SK-N-SH (cell line): ENCODE data around the gene APOL4. TPM values are rescaled to one million over a fixed set of nuclear protein-coding genes. Genes with fewer than 3 reads are reported as not detected.

Experiments used
- CTCF ChIA-PET: fragments of 300-600, 350-600 bp; formaldehyde crosslinking; extraction: SDS; loops from one replicate; lab custom pipeline; 2021; lab: Yijun Ruan, JAX
- POLR2A ChIA-PET: fragments of 350-600 bp; sonication (Branson Sonifier 250); formaldehyde crosslinking; extraction: SDS; loops from one replicate; lab custom pipeline; 2020; ENCODE audit warnings: antibody characterized with exemption, inconsistent platforms; lab: Yijun Ruan, JAX
- DNase-seq: peaks from one replicate; pipeline ENCODE4 v3.0.0; 2012
- H2AFZ ChIP-seq: fragments of 200-600 bp; sonication (generic); 2 replicates; pipeline ENCODE4 v1.8.1; 2016; ENCODE audit warnings: antibody characterized with exemption, mild to moderate bottlenecking, low read depth
- H3F3A ChIP-seq: fragments of 200-600 bp; sonication (generic); replicated peaks from 2 replicates; pipeline ENCODE3; 2016; ENCODE audit warnings: antibody characterized with exemption, mild to moderate bottlenecking; ENCODE audit not compliant: insufficient read depth
- H3K27ac ChIP-seq, 2 experiments: fragments of 200-500 bp in 1 of 2; fragments of 200-600 bp in 1 of 2; sonication (Bioruptor generic) in 1 of 2; sonication (generic), shearing (Covaris generic) in 1 of 2; 2 replicates each; pipeline versions ENCODE4 v1.5.1 to v1.6.1; 2014 to 2016; ENCODE audit warnings: low read depth in 2 of 2, inconsistent platforms in 1 of 2, low read length in 1 of 2, mild to moderate bottlenecking in 1 of 2, mixed read lengths in 1 of 2
- H3K27me3 ChIP-seq: fragments of 200-600 bp; sonication (generic), shearing (Covaris generic); 2 replicates; pipeline ENCODE4 v1.6.1; 2016; ENCODE audit warnings: mixed run types; ENCODE audit not compliant: insufficient read depth
- H3K36me3 ChIP-seq, 2 experiments: fragments of 200-500 bp in 1 of 2; fragments of 200-600 bp in 1 of 2; sonication (Bioruptor generic) in 1 of 2; sonication (generic) in 1 of 2; replicated peaks in 1 of 2; 2 replicates each; pipeline versions ENCODE3 to v1.5.1; 2014 to 2016; ENCODE audit warnings: low read length in 1 of 2, mild to moderate bottlenecking in 1 of 2; ENCODE audit not compliant: insufficient read depth in 2 of 2, control insufficient read depth in 1 of 2
- H3K4me1 ChIP-seq, 2 experiments: fragments of 200-500 bp in 1 of 2; fragments of 200-600 bp in 1 of 2; sonication (Bioruptor generic) in 1 of 2; sonication (generic), shearing (Covaris generic) in 1 of 2; 2 replicates each; pipeline versions ENCODE4 v1.5.1 to v1.6.1; 2014 to 2016; ENCODE audit warnings: low read depth in 1 of 2, low read length in 1 of 2, mixed run types in 1 of 2; ENCODE audit not compliant: insufficient read depth in 2 of 2, control insufficient read depth in 1 of 2
- H3K4me2 ChIP-seq: fragments of 200-600 bp; sonication (generic), shearing (Covaris generic); 2 replicates; pipeline ENCODE4 v1.6.1; 2017; ENCODE audit warnings: mixed run types
- H3K4me3 ChIP-seq, 2 experiments: fragments of 200-500 bp in 1 of 2; fragments of 200-600 bp in 1 of 2; sonication (Bioruptor generic) in 1 of 2; sonication (generic), shearing (Covaris generic) in 1 of 2; 2 replicates each; pipeline versions ENCODE4 v1.5.1 to v1.8.1; 2014 to 2016; ENCODE audit warnings: low read depth in 2 of 2, inconsistent platforms in 1 of 2, low read length in 1 of 2, mild to moderate bottlenecking in 1 of 2, mixed read lengths in 1 of 2, moderate library complexity in 1 of 2
- H3K79me2 ChIP-seq: fragments of 200-600 bp; sonication (generic); 2 replicates; pipeline ENCODE4 v1.8.1; 2017; ENCODE audit warnings: mild to moderate bottlenecking; ENCODE audit not compliant: insufficient read depth
- H3K9ac ChIP-seq: fragments of 200-600 bp; sonication (generic); 2 replicates; pipeline ENCODE4 v1.6.1; 2017; ENCODE audit warnings: mixed run types
- H3K9me2 ChIP-seq: fragments of 200-600 bp; sonication (generic); 2 replicates; pipeline ENCODE4 v1.6.1; 2017; ENCODE audit warnings: mixed run types
- H3K9me3 ChIP-seq: fragments of 200-600 bp; sonication (generic); 2 replicates; pipeline ENCODE4 v1.6.1; 2017; ENCODE audit warnings: mixed run types, mild to moderate bottlenecking, moderate library complexity
- H4K20me1 ChIP-seq: fragments of 200-600 bp; sonication (generic); 2 replicates; pipeline ENCODE4 v1.6.1; 2017; ENCODE audit warnings: mild to moderate bottlenecking, mixed run types; ENCODE audit not compliant: insufficient read depth
- ELF1 ChIP-seq: IDR thresholded peaks from 2 replicates; pipeline ENCODE4 v1.4.0; 2012
- FOSL2 ChIP-seq: IDR thresholded peaks from 2 replicates; pipeline ENCODE4 v1.4.0; 2012; ENCODE audit warnings: low read depth, mild to moderate bottlenecking, moderate library complexity, borderline replicate concordance
- FOXM1 ChIP-seq: IDR thresholded peaks from 2 replicates; pipeline ENCODE4 v1.4.0; 2012; ENCODE audit warnings: low read depth, mild to moderate bottlenecking
- JUND ChIP-seq: IDR thresholded peaks from 2 replicates; pipeline ENCODE4 v1.4.0; 2012
- MEF2A ChIP-seq: IDR thresholded peaks from 2 replicates; pipeline ENCODE4 v1.4.0; 2012; ENCODE audit warnings: low read depth, borderline replicate concordance
- NRF1 ChIP-seq: IDR thresholded peaks from 2 replicates; pipeline ENCODE4 v1.6.1; 2012; ENCODE audit warnings: low read depth, mild to moderate bottlenecking, low read length
- RAD21 ChIP-seq: IDR thresholded peaks from 2 replicates; pipeline ENCODE4 v1.6.1; 2012; ENCODE audit warnings: mild to moderate bottlenecking, low read length
- RFX5 ChIP-seq: IDR thresholded peaks from 2 replicates; pipeline ENCODE4 v1.6.1; 2012; ENCODE audit warnings: mild to moderate bottlenecking, improper control_type of control experiment, low read length
- TCF12 ChIP-seq: IDR thresholded peaks from 2 replicates; pipeline ENCODE4 v1.4.0; 2012
- YY1 ChIP-seq: IDR thresholded peaks from 2 replicates; pipeline ENCODE4 v1.4.0; 2012; ENCODE audit warnings: low read depth, mild to moderate bottlenecking
- WGBS: methylation state at CpG from one replicate; pipeline ENCODE4 v1.1.6; 2017; ENCODE audit warnings: low lambda C conversion rate; 5-methylcytosine and 5-hydroxymethylcytosine counted together
- polyA plus RNA-seq, 3 experiments: library from polyadenylated mRNA; depleted of rRNA; stranded (reverse); fragments of >200 nt; gene quantifications; 2 replicates each; pipeline ENCODE4 v1.2.3, GENCODE V29; 2012
- TF ChIP-seq, protein P1 (sequence below): fragments of 150-350 bp; IDR thresholded peaks from 2 replicates; pipeline ENCODE4 v1.6.1; 2016; ENCODE audit warnings: mild to moderate bottlenecking, low read depth, low read length
- TF ChIP-seq, protein P2 (sequence below): IDR thresholded peaks from 2 replicates; pipeline ENCODE4 v1.4.0; 2012; ENCODE audit warnings: low read depth
- TF ChIP-seq, protein P3 (sequence below): fragments of 150-350 bp; IDR thresholded peaks from 2 replicates; pipeline ENCODE4 v1.6.1; 2017; ENCODE audit warnings: antibody characterized with exemption, low read length, low read depth, borderline replicate concordance

APOL4 gene
- polyA plus RNA-seq, 1 of the 3 experiments (the other 2 are of a cell fraction) = 0.08 TPM

DNA sequence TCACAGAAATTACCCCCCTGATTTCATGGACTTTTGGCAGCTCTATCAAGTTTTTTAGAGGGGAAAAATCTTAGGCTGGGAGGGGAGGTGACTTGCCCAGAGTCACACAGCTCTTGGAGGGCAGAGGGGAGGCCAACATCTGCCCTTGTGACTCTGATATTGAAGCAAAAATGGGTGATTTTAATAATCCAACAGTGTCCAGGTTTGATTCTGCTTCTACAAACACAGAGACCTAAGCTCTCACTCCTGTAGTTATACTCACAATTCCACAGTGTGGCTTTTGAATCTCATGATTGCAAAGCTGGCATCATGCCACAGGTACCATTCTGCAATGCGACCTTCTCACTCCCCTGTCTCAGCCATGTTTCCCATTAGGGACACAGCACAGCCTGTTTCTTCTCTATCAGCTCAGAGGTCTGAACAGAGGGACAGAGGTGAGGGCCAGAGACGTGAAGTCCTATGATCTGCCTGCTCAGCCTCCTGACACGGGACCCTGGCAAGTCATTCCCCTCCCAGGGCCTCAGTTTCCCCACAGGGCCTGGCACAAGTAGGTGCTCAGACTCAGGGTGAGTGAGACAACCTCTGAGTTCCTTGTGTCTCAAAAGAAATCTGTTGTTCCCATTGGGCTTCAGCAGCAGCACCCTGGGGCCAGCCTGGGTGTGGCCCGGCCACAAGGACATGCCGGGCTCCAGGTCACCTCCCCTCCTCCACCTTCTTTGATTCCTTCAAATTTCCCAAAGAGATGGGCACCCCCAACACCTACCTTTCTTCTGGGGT lies 37.0 kb upstream of the APOL4 start:
- no peaks in the 10 kb centered on the region for H4K20me1 ChIP-seq
- 8% methylated on average over 5 of the region's 5 CpGs for WGBS
- CTCF ChIA-PET = interaction anchor here (0.6 to 5.0 kb wide), 21 partner anchors 12 to 235 kb away, joined by 3 to 30 read pairs (median 4); partner anchors contain the start of gene APOL4
- H3K4me3 ChIP-seq = peak overlapping the region; percentile 61 to 79
- peak overlapping the region; percentile 82; the same call in 1 of the 2 replicates for H2AFZ ChIP-seq
- peaks cover 10 to 25% of the 10 kb centered on the region in 2 experiments; a peak in 1 of 4 replicates for H3K4me1 ChIP-seq
- peak overlapping the region; percentile 94 for H3K4me2 ChIP-seq
- peak; percentile 36 for DNase-seq
- TF ChIP-seq NRF1 (no peak), RFX5 (no peak), FOXM1 (no peak), YY1 (no peak)
- TF ChIP-seq, protein P1, sequence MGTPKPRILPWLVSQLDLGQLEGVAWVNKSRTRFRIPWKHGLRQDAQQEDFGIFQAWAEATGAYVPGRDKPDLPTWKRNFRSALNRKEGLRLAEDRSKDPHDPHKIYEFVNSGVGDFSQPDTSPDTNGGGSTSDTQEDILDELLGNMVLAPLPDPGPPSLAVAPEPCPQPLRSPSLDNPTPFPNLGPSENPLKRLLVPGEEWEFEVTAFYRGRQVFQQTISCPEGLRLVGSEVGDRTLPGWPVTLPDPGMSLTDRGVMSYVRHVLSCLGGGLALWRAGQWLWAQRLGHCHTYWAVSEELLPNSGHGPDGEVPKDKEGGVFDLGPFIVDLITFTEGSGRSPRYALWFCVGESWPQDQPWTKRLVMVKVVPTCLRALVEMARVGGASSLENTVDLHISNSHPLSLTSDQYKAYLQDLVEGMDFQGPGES = no peak
- TF ChIP-seq, protein P2, sequence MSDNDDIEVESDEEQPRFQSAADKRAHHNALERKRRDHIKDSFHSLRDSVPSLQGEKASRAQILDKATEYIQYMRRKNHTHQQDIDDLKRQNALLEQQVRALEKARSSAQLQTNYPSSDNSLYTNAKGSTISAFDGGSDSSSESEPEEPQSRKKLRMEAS = no peak
- H3K79me2 ChIP-seq = peaks cover 19% of the 10 kb centered on the region
- no peaks in the 10 kb centered on the region for H3K9me3 ChIP-seq
- no peaks in the 10 kb centered on the region for H3K27me3 ChIP-seq
- H3F3A ChIP-seq = peaks cover 7% of the 10 kb centered on the region
- H3K36me3 ChIP-seq = peaks cover 0 to 5% of the 10 kb centered on the region in 2 experiments
- peak overlapping the region; percentile 79 to 91 for H3K27ac ChIP-seq
- POLR2A ChIA-PET = interaction anchor here (0.6 to 2.4 kb wide), 4 partner anchors 15 to 882 kb away, joined by 3 to 11 read pairs (median 4); partner anchors contain the start of gene APOL1
- H3K9ac ChIP-seq = peak overlapping the region; percentile 67
- H3K9me2 ChIP-seq = no peaks in the 10 kb centered on the region

DNA sequence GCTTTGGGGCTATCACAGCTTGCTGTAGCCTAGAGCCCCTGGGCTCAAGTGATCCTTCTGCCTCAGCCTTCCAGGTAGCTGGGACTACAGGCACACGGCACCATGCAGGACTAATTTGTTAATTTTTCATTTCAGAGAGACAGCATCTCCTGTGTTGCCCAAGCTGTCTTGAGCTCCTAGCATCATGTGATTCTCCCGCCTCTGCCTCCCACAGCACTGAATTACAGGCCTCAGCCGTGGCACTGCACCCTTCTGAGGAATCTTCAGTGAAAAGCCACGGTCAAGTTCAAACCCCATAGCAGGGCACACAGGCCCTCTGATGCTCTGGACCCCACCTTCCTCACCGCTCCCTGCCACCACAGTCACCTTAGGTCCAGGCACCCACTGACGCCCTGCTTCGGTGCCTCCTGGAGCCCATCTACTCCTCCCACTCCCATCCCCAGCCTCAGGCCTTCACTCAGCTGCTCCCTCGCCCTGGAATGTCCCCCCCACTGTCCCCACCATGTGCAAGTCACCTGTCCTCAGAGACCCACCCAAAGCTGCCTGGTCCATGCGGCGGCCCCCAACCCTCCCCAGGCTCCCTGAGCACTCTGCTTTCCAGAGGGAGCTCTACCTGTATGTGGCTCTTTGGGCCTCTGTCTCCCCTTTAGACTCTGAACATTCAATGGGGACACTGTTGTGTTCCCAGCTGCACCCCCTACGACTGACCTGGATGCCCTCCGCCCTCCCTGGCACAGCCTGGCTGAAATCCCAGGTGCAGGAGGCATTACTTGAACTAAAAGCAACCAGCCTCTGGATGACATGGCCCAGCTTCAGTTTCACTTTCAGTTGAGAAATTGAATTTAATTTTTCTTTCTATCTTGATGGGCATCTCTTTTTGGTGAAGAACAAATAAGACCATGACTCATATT lies 36.1 kb upstream of the APOL4 start:
- Histone ChIP-seq H2AFZ (no peak overlapping the region), H3K27ac (peak overlapping the region; percentile 79 to 91; a peak in 3 of 4 replicates), H3K4me3 (peak overlapping the region; percentile 61 to 79), H3K79me2 (peaks cover 19% of the 10 kb centered on the region), H3K4me1 (peaks cover 10 to 25% of the 10 kb centered on the region in 2 experiments; a peak in 1 of 4 replicates), H3F3A (peaks cover 7% of the 10 kb centered on the region), H3K9me2 (no peaks in the 10 kb centered on the region), H3K9me3 (no peaks in the 10 kb centered on the region), H3K27me3 (no peaks in the 10 kb centered on the region), H3K9ac (peak overlapping the region; percentile 67; the same call in 1 of the 2 replicates), H4K20me1 (no peaks in the 10 kb centered on the region), H3K36me3 (peaks cover 4 to 5% of the 10 kb centered on the region in 2 experiments), H3K4me2 (peak overlapping the region; percentile 94)
- TF ChIP-seq NRF1 = no peak
- TF ChIP-seq MEF2A = no peak
- TF ChIP-seq, protein P1 = no peak
- TF ChIP-seq TCF12 = no peak
- no peak for TF ChIP-seq FOXM1
- no peak for TF ChIP-seq RAD21
- TF ChIP-seq JUND = no peak
- TF ChIP-seq, protein P3, sequence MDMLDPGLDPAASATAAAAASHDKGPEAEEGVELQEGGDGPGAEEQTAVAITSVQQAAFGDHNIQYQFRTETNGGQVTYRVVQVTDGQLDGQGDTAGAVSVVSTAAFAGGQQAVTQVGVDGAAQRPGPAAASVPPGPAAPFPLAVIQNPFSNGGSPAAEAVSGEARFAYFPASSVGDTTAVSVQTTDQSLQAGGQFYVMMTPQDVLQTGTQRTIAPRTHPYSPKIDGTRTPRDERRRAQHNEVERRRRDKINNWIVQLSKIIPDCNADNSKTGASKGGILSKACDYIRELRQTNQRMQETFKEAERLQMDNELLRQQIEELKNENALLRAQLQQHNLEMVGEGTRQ = no peak
- TF ChIP-seq ELF1 = no peak
- TF ChIP-seq FOSL2 = no peak
- POLR2A ChIA-PET = interaction anchor here (2.4 kb wide), 1 partner anchor 40 kb away, joined by 11 read pairs; no protein-coding TSS in a partner anchor
- CTCF ChIA-PET = interaction anchor here (0.9 to 5.0 kb wide), 4 partner anchors 16 to 93 kb away, joined by 3 to 30 read pairs (median 28); no protein-coding TSS in a partner anchor
- no peak for DNase-seq
- WGBS = 85% methylated on average over 10 of the region's 12 CpGs
